CD8-positive, alpha-beta memory T cell (primary cell): ENCODE measurements around the gene HS3ST3B1. TPM values are rescaled to one million over a fixed set of nuclear protein-coding genes. Genes with fewer than 3 reads are reported as not detected.

Experiments
- CTCF ChIA-PET: fragments of 350-600 bp; sonication (Branson Sonifier 250); formaldehyde crosslinking; loops from one replicate; lab custom pipeline; 2021; ENCODE audit warnings: antibody characterized with exemption; lab: Charles Lee
- POLR2A ChIA-PET: fragments of 350-600 bp; sonication (Branson Sonifier 250); formaldehyde crosslinking; loops from one replicate; lab custom pipeline; 2021; ENCODE audit warnings: antibody characterized with exemption; lab: Charles Lee
- DNase-seq, 5 donors: peaks; one replicate each; pipeline versions ENCODE4 v3.0.0 to v3.0.0-alpha.2; 2020 to 2022; ENCODE audit warnings: mixed read lengths in 1 of 5
- H3K27ac ChIP-seq: one replicate; pipeline ENCODE4 v1.7.0; 2013; ENCODE audit warnings: low read depth, mild to moderate bottlenecking, low read length, moderate library complexity
- H3K27me3 ChIP-seq: 2 replicates; pipeline ENCODE4 v1.7.0; 2013; ENCODE audit warnings: low read length, mild to moderate bottlenecking; ENCODE audit not compliant: insufficient read depth, poor library complexity, severe bottlenecking
- H3K36me3 ChIP-seq: 2 replicates; pipeline ENCODE4 v1.7.0; 2013; ENCODE audit warnings: mild to moderate bottlenecking, low read length, moderate library complexity; ENCODE audit not compliant: insufficient read depth
- H3K4me1 ChIP-seq: 2 replicates; pipeline ENCODE4 v1.7.0; 2013; ENCODE audit warnings: mild to moderate bottlenecking, low read length, moderate library complexity; ENCODE audit not compliant: insufficient read depth
- H3K4me3 ChIP-seq: 2 replicates; pipeline ENCODE4 v1.7.0; 2013; ENCODE audit warnings: mild to moderate bottlenecking, low read length
- H3K9me3 ChIP-seq: 2 replicates; pipeline ENCODE4 v1.7.0; 2013; ENCODE audit warnings: mild to moderate bottlenecking, low read length
- H3K27ac Mint-ChIP-seq, 8 donors: one replicate each; pipeline ENCODE4 v1.8.0; 2020 to 2021; ENCODE audit warnings: mixed read lengths in 8 of 8, mild to moderate bottlenecking in 6 of 8, inconsistent platforms in 3 of 8, moderate library complexity in 3 of 8
- H3K27me3 Mint-ChIP-seq, 2 donors: one replicate each; pipeline ENCODE4 v1.8.0; 2020 to 2021; ENCODE audit warnings: mixed read lengths in 2 of 2, mild to moderate bottlenecking in 1 of 2, moderate library complexity in 1 of 2
- H3K36me3 Mint-ChIP-seq, 3 donors: one replicate each; pipeline ENCODE4 v1.8.0; 2020 to 2021; ENCODE audit warnings: mixed read lengths in 3 of 3, inconsistent platforms in 1 of 3, mild to moderate bottlenecking in 1 of 3
- H3K4me1 Mint-ChIP-seq, 3 donors: one replicate each; pipeline ENCODE4 v1.8.0; 2020 to 2021; ENCODE audit warnings: mixed read lengths in 3 of 3, inconsistent platforms in 1 of 3, mild to moderate bottlenecking in 1 of 3
- H3K4me3 Mint-ChIP-seq, 7 donors: one replicate each; pipeline ENCODE4 v1.8.0; 2020 to 2021; ENCODE audit warnings: mixed read lengths in 7 of 7, mild to moderate bottlenecking in 6 of 7, moderate library complexity in 4 of 7, inconsistent platforms in 2 of 7
- H3K9me3 Mint-ChIP-seq, 5 donors: one replicate each; pipeline ENCODE4 v1.8.0; 2020 to 2022; ENCODE audit warnings: mixed read lengths in 5 of 5, mild to moderate bottlenecking in 3 of 5, moderate library complexity in 2 of 5, inconsistent platforms in 1 of 5
- polyA plus RNA-seq: library from polyadenylated mRNA; unstranded; fragments of 300-500 nt; fragmentation: Illumina TruSeq; gene quantifications from one replicate; pipeline ENCODE4 v1.2.3, GENCODE V29; 2021
- total RNA-seq, 2 experiments: library from RNA; stranded (reverse); gene quantifications; one replicate each; pipeline ENCODE4 v1.2.3, GENCODE V29; 2021

HS3ST3B1 gene
- total and polyA plus RNA-seq, 3 experiments from 2014 or later: 5.5 to 11.0 (median 6.0) TPM

DNA sequence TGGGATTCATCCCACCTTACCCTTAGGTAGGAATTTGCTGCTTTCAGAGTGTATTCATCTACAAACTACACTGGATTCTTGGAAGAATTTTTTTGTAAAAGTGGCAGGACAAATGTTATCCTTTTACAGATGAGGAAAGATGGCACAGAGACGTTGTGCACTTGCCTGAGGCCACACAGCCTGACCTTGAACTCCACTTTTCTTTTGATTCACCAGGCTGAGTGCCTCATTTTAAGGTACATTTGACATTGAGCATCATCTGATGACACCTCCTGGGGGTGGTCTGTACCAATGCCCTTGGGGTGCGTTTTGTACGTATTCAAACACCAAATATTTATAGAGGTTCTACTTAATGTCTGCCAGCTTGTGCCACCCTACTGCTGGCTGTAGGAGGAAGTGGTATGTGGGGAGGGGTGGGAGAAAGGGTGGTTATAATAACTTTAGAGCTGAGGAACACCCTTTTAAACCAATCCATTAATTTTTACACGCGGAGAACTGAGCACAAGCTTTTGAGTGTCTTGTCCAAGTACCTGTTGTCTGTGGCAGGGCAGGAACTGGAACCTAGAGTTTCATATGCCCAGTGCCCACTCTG is 29.1 kb downstream of the HS3ST3B1 start:
- no peaks in the 10 kb centered on the region for H3K27me3 Mint-ChIP-seq
- peaks cover 72 to 89% (median 87%) of the 10 kb centered on the region in 3 donors for H3K4me1 Mint-ChIP-seq
- H3K27me3 ChIP-seq: no peaks in the 10 kb centered on the region
- H3K4me1 ChIP-seq: peaks cover 62% of the 10 kb centered on the region
- H3K4me3 ChIP-seq: no peak overlapping the region
- no peak for DNase-seq
- H3K27ac Mint-ChIP-seq: peak overlapping the region in 6 of 8 donors; percentile 8 to 75 (median 64)
- peak overlapping the region in 5 of 7 donors; percentile 10 to 45 (median 16) for H3K4me3 Mint-ChIP-seq
- H3K27ac ChIP-seq: no peak overlapping the region
- no peaks in the 10 kb centered on the region for H3K9me3 ChIP-seq
- H3K9me3 Mint-ChIP-seq: no peaks in the 10 kb centered on the region
- no peaks in the 10 kb centered on the region for H3K36me3 ChIP-seq
- POLR2A ChIA-PET: no interaction called here
- CTCF ChIA-PET: interaction anchor here (1.1 kb wide), 1 partner anchor 9 kb away, joined by 3 read pairs; no protein-coding TSS in a partner anchor
- peaks cover 0 to 7% (median 5%) of the 10 kb centered on the region in 3 donors for H3K36me3 Mint-ChIP-seq

DNA sequence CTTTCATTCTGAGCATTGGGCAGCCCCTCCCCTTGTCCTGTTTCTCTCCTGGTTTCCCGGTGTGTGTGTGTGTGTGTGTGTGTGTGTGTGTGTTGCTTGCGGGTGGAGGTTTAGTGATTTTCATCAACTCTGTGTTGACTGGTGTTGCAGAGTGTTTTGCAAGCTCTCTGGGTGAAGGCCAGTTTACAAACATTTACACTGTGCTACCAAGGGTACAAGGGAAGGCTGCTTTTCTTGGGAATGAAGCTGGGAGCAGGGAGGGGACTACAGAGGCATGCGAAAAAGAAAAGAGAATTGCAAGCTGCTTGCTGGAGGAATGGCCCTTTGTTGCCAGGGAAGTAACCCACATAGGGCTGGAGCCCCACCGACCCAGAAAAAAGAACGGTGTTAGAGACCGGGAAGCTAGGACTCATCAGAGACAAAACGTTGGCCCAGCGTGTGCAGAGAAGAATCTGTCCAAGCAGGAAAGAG is 29.6 kb downstream of the HS3ST3B1 start:
- peak overlapping the region in 6 of 8 donors; percentile 8 to 75 (median 44) for H3K27ac Mint-ChIP-seq
- H3K4me1 ChIP-seq: peaks cover 65% of the 10 kb centered on the region

DNA sequence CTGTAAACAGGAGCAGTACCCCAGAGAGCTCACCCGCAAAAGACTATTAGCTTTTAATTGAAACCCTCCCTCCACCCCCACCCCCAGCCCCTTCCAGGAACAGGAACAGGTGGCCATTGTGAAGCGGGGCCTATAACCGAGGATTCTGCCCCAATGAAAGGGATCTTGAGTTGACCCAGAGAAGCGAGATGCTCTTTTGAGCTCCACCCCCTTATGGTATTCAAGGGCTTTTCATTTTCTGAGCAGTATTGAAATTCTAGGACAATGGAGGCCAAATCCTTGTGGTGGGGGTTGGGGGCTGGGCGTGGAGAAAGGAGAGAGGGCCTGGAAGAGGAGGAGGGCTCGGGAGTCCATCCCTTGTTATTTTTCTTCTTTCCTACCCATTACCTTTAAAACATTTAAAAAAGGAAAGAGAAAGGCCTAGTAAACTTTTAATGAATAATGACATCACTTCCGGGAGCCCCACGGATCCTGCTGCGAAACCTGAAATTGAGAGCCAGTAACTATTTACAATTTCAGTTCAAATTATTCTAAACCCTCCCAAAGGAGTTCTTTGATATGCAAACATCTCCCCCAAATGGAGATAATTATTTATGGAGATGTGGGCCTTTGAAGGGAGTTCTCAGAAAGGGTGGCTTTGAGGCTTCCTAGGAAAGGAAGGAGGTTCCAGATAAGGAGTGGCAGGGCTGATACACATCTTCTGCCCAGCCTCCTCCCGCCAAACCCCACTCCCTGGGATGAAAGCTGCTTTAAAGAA is 30.5 kb downstream of the HS3ST3B1 start:
- POLR2A ChIA-PET: no interaction called here
- H3K27me3 Mint-ChIP-seq: no peaks in the 10 kb centered on the region
- H3K36me3 ChIP-seq: no peaks in the 10 kb centered on the region
- peak overlapping the region in 1 of 7 donors; percentile 19 for H3K4me3 Mint-ChIP-seq
- no peaks in the 10 kb centered on the region for H3K9me3 ChIP-seq
- peaks cover 75 to 94% (median 91%) of the 10 kb centered on the region in 3 donors for H3K4me1 Mint-ChIP-seq
- no peaks in the 10 kb centered on the region for H3K27me3 ChIP-seq
- peak overlapping the region in 2 of 8 donors; percentile 22 to 57 for H3K27ac Mint-ChIP-seq
- peaks cover 66% of the 10 kb centered on the region for H3K4me1 ChIP-seq
- H3K27ac ChIP-seq: no peak overlapping the region
- CTCF ChIA-PET: no interaction called here
- H3K36me3 Mint-ChIP-seq: peaks cover 0 to 7% (median 4%) of the 10 kb centered on the region in 3 donors
- no peak overlapping the region for H3K4me3 ChIP-seq
- DNase-seq: no peak
- no peaks in the 10 kb centered on the region for H3K9me3 Mint-ChIP-seq

More for the DNA sequence above, 29.6 kb downstream of the HS3ST3B1 start:
- Histone ChIP-seq H3K9me3 (no peaks in the 10 kb centered on the region), H3K27ac (no peak overlapping the region), H3K4me3 (no peak overlapping the region), H3K36me3 (no peaks in the 10 kb centered on the region), H3K27me3 (no peaks in the 10 kb centered on the region)
- POLR2A ChIA-PET: no interaction called here
- Mint-ChIP-seq H3K36me3 (peaks cover 0 to 7% (median 5%) of the 10 kb centered on the region in 3 donors), H3K27me3 (no peaks in the 10 kb centered on the region), H3K4me1 (peaks cover 73 to 93% (median 89%) of the 10 kb centered on the region in 3 donors), H3K9me3 (no peaks in the 10 kb centered on the region), H3K4me3 (peak overlapping the region in 5 of 7 donors; percentile 4 to 36 (median 11))
- CTCF ChIA-PET: interaction anchor here (1.1 kb wide), 1 partner anchor 9 kb away, joined by 3 read pairs; no protein-coding TSS in a partner anchor
- DNase-seq: no peak

DNA sequence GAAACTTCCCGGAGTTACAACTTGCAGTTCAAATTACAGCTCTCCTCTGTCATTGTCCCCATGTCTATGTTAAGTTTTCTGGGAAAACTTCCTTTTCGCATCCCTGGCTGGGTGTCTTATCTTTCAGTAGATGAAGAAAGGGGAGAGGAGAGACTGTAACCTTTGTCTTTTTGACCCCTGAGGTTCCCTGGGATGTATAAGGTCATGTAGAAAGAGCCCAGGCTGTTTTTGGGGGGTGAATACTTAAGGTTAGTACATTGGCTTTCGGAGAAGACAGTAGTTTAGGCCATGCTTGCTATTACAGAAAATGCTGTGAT is 31.1 kb downstream of the HS3ST3B1 start:
- Histone ChIP-seq H3K27ac (peak overlapping the region; percentile 4), H3K27me3 (no peaks in the 10 kb centered on the region), H3K4me1 (peaks cover 71% of the 10 kb centered on the region), H3K4me3 (no peak overlapping the region), H3K36me3 (no peaks in the 10 kb centered on the region), H3K9me3 (no peaks in the 10 kb centered on the region)
- H3K27ac Mint-ChIP-seq: peak overlapping the region in 1 of 8 donors; percentile 14
- H3K27me3 Mint-ChIP-seq: no peaks in the 10 kb centered on the region
- peaks cover 79 to 96% (median 94%) of the 10 kb centered on the region in 3 donors for H3K4me1 Mint-ChIP-seq
- ChIA-PET POLR2A (no interaction called here), CTCF (no interaction called here)
- no peak overlapping the region for H3K4me3 Mint-ChIP-seq
- H3K36me3 Mint-ChIP-seq: peaks cover 0 to 6% (median 2%) of the 10 kb centered on the region in 3 donors
- no peaks in the 10 kb centered on the region for H3K9me3 Mint-ChIP-seq
- DNase-seq: no peak

DNA sequence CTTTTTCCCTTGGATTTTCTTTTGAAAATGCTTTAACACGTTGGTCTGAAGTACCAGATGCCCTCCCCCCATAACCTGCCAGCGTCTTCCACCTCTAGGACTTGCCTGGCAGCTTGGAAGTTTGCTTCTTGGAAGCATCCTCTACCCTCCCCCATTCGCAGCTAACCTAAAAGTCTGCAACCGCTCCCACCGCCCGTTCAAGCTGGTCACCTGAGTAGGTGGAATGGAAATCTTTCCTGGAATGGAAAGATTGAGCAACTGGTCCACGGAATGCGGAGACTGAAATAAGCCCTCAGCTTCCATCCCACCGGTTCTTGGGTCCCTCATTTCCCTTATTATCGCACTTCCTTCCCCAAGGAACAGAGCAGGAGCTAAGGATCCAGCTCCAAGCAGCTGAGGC is 31.4 kb downstream of the HS3ST3B1 start:
- Histone ChIP-seq H3K27ac (peak overlapping the region; percentile 4), H3K4me3 (no peak overlapping the region), H3K27me3 (no peaks in the 10 kb centered on the region), H3K9me3 (no peaks in the 10 kb centered on the region), H3K4me1 (peaks cover 71% of the 10 kb centered on the region), H3K36me3 (no peaks in the 10 kb centered on the region)
- H3K36me3 Mint-ChIP-seq: peaks cover 0 to 3% (median 2%) of the 10 kb centered on the region in 3 donors
- no peaks in the 10 kb centered on the region for H3K27me3 Mint-ChIP-seq
- H3K9me3 Mint-ChIP-seq: no peaks in the 10 kb centered on the region
- DNase-seq: no peak
- H3K4me1 Mint-ChIP-seq: peaks cover 77 to 96% (median 93%) of the 10 kb centered on the region in 3 donors
- peak overlapping the region in 1 of 8 donors; percentile 45 for H3K27ac Mint-ChIP-seq
- ChIA-PET CTCF (no interaction called here), POLR2A (no interaction called here)
- H3K4me3 Mint-ChIP-seq: no peak overlapping the region

DNA sequence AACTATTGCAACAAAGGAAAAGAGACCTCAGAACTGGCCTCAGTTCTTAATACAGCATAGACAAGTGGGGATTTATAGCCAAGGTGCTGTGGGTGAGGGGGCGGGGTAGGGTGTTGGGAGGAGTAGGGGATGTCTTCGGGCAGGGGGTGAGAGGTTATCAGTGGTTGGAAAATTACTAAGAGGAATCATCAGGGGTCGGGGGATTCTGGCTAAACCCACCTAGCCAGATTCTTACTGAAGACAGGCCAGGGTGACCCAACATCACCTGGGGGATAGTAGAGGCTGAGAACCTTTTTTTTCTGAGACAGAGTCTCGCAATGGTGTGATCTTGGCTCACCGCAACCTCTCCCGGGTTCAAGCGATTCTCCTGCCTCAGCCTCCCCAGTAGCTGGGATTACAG is 32.6 kb downstream of the HS3ST3B1 start:
- ChIA-PET POLR2A (no interaction called here), CTCF (no interaction called here)
- H3K27me3 Mint-ChIP-seq: no peaks in the 10 kb centered on the region
- H3K27me3 ChIP-seq: no peaks in the 10 kb centered on the region
- no peak for DNase-seq
- H3K27ac Mint-ChIP-seq: peak overlapping the region in 3 of 8 donors; percentile 45 to 87 (median 80)
- no peaks in the 10 kb centered on the region for H3K9me3 Mint-ChIP-seq
- no peak overlapping the region for H3K4me3 Mint-ChIP-seq
- peaks cover 74 to 92% (median 92%) of the 10 kb centered on the region in 3 donors for H3K4me1 Mint-ChIP-seq
- peaks cover 0 to 3% (median 3%) of the 10 kb centered on the region in 3 donors for H3K36me3 Mint-ChIP-seq
- no peak overlapping the region for H3K4me3 ChIP-seq
- H3K36me3 ChIP-seq: no peaks in the 10 kb centered on the region
- H3K4me1 ChIP-seq: peaks cover 70% of the 10 kb centered on the region
- H3K9me3 ChIP-seq: no peaks in the 10 kb centered on the region
- H3K27ac ChIP-seq: no peak overlapping the region

DNA sequence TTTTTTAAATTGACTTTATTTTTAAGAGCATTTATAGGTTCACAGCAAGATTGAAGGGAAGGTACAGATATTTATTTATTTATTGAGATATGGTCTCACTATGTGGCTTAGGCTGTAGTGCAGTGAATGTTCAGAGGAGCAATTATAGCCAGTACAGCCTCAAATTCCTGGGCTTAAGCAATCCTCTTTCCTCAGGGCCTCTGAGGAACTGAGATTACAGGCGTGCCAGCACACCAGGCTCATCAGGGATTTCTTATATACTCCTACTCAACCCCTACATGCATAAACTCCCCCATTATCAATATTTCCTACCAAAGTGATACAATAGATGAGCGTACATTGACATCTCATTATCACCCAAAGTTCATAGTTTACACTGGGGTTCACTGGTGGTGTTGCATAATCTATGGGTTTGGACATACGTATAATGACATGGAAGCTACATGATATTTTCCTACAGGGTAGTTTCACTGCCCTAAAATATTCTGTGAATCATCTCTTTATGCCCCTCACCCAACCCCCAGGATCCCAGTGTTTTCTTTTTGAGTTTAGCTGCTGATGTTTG is 33.5 kb downstream of the HS3ST3B1 start:
- peaks cover 73 to 92% (median 92%) of the 10 kb centered on the region in 3 donors for H3K4me1 Mint-ChIP-seq
- POLR2A ChIA-PET: no interaction called here
- DNase-seq: no peak
- H3K4me1 ChIP-seq: peaks cover 71% of the 10 kb centered on the region
- no peaks in the 10 kb centered on the region for H3K36me3 ChIP-seq
- H3K27me3 Mint-ChIP-seq: no peaks in the 10 kb centered on the region
- H3K27me3 ChIP-seq: no peaks in the 10 kb centered on the region
- no peak overlapping the region for H3K4me3 ChIP-seq
- no peaks in the 10 kb centered on the region for H3K9me3 Mint-ChIP-seq
- H3K27ac ChIP-seq: no peak overlapping the region
- H3K27ac Mint-ChIP-seq: peak overlapping the region in 7 of 8 donors; percentile 10 to 81 (median 29)
- CTCF ChIA-PET: no interaction called here
- H3K9me3 ChIP-seq: no peaks in the 10 kb centered on the region
- H3K4me3 Mint-ChIP-seq: peak overlapping the region in 4 of 7 donors; percentile 5 to 51 (median 34)
- H3K36me3 Mint-ChIP-seq: peaks cover 0 to 3% (median 3%) of the 10 kb centered on the region in 3 donors
